H1 (cell line): Measurements from ENCODE around the gene EVC2.
A peak's percentile ranks its signal among the peaks of the same experiment; 100 is the strongest.

Experiments
- BRCA1 ChIP-seq: IDR thresholded peaks from 2 replicates; pipeline ENCODE4 v1.6.1; 2012; ENCODE audit warnings: low read depth, low read length, improper control_type of control experiment
- CREB1 ChIP-seq: IDR thresholded peaks from 2 replicates; pipeline ENCODE4 v1.6.1; 2012; ENCODE audit warnings: inconsistent platforms
- EP300 ChIP-seq, 2 experiments: IDR thresholded peaks; 1 replicate in 1 of 2; 2 replicates in 1 of 2; pipeline ENCODE4 v1.6.1; 2011 to 2012; ENCODE audit warnings: low read depth in 2 of 2, low read length in 2 of 2, mild to moderate bottlenecking in 2 of 2, borderline replicate concordance in 1 of 2, inconsistent platforms in 1 of 2, moderate library complexity in 1 of 2
- EZH2 ChIP-seq: fragments of 200-600 bp; sonication (generic); IDR thresholded peaks from 2 replicates; pipeline ENCODE4 v1.7.1; 2012; ENCODE audit warnings: low read depth, mild to moderate bottlenecking, moderate library complexity, low read length, inconsistent platforms; ENCODE audit not compliant: severe bottlenecking
- GABPA ChIP-seq: IDR thresholded peaks from 2 replicates; pipeline ENCODE4 v1.6.1; 2011; ENCODE audit warnings: mild to moderate bottlenecking, low read length, moderate library complexity, borderline replicate concordance; ENCODE audit not compliant: insufficient read depth
- HDAC6 ChIP-seq: IDR thresholded peaks from one replicate; pipeline ENCODE4 v1.7.1; 2012; ENCODE audit warnings: low read depth, mild to moderate bottlenecking, inconsistent platforms, low read length, moderate library complexity
- POLR2A ChIP-seq, 2 experiments: IDR thresholded peaks; 1 replicate in 1 of 2; 2 replicates in 1 of 2; pipeline ENCODE4 v1.6.1; 2011; ENCODE audit warnings: low read depth in 2 of 2, low read length in 2 of 2, mild to moderate bottlenecking in 2 of 2; ENCODE audit errors: control extremely low read depth in 1 of 2
- POLR2AphosphoS5 ChIP-seq: IDR thresholded peaks from 2 replicates; pipeline ENCODE4 v1.6.1; 2011; ENCODE audit warnings: low read depth, low read length
- RAD21 ChIP-seq, 2 experiments: IDR thresholded peaks in 1 of 2; conservative IDR thresholded peaks in 1 of 2; 2 replicates each; pipeline ENCODE4 v1.6.1; 2011; ENCODE audit warnings: low read depth in 2 of 2, low read length in 2 of 2, improper control_type of control experiment in 1 of 2, inconsistent platforms in 1 of 2, mild to moderate bottlenecking in 1 of 2, moderate library complexity in 1 of 2
- SP4 ChIP-seq: IDR thresholded peaks from 2 replicates; pipeline ENCODE4 v1.6.1; 2012; ENCODE audit warnings: low read length, inconsistent platforms
- TF ChIP-seq, protein P1 (sequence below), 3 experiments: IDR thresholded peaks; 1 replicate in 2 of 3; 2 replicates in 1 of 3; pipeline versions ENCODE4 v1.5.1 to v1.6.1; 2011; ENCODE audit warnings: low read length in 3 of 3, mild to moderate bottlenecking in 3 of 3, inconsistent platforms in 2 of 3, low read depth in 1 of 3, moderate library complexity in 1 of 3; ENCODE audit not compliant: insufficient read depth in 1 of 3; ENCODE audit errors: control extremely low read depth in 1 of 3
- TF ChIP-seq, protein P2 (sequence below): IDR thresholded peaks from 2 replicates; pipeline ENCODE4 v1.6.1; 2011; ENCODE audit warnings: low read length, improper control_type of control experiment
- TF ChIP-seq, protein P3 (sequence below): IDR thresholded peaks from 2 replicates; pipeline ENCODE4 v1.6.1; 2012; ENCODE audit warnings: inconsistent platforms

DNA sequence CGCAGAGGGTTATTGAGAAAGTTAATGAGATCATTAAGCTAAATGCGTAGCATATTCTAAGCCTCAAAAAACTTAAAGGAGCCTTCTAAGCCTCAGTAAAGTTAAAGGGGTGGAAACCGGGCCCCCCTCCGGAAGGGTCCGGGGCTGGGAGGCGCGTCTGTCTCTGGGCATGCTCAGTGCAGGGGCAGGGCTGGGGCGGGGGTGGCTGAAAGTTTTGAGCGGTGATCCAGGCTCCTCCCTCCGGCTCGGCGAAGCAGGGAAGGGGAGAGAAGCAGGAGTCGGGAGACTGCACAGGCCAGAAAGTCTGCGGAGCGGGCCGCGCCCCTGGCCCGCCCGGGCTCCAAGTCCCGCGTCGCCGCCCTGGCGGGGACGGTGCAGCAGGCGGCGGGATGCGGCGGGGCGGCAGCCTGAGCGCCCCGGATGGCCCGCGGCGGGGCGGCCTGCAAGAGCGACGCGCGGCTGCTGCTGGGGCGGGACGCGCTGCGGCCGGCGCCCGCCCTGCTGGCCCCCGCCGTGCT is 2.7 kb upstream of the EVC2 start, which contains the start of gene EVC:
- TF ChIP-seq, protein P1, sequence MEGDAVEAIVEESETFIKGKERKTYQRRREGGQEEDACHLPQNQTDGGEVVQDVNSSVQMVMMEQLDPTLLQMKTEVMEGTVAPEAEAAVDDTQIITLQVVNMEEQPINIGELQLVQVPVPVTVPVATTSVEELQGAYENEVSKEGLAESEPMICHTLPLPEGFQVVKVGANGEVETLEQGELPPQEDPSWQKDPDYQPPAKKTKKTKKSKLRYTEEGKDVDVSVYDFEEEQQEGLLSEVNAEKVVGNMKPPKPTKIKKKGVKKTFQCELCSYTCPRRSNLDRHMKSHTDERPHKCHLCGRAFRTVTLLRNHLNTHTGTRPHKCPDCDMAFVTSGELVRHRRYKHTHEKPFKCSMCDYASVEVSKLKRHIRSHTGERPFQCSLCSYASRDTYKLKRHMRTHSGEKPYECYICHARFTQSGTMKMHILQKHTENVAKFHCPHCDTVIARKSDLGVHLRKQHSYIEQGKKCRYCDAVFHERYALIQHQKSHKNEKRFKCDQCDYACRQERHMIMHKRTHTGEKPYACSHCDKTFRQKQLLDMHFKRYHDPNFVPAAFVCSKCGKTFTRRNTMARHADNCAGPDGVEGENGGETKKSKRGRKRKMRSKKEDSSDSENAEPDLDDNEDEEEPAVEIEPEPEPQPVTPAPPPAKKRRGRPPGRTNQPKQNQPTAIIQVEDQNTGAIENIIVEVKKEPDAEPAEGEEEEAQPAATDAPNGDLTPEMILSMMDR (IDR thresholded peaks at IDR 0.05; ENCODE audit: control extremely low read depth in 1 of 3, insufficient read depth in 1 of 3, low read depth in 1 of 3, low read length in 3 of 3), result no peak
- TF ChIP-seq EZH2 (no peak), HDAC6 (no peak), RAD21 (IDR thresholded peaks at IDR 0.05 in 1 of 2, conservative IDR thresholded peaks at IDR 0.05 in 1 of 2; ENCODE audit: low read depth in 2 of 2, low read length in 2 of 2) (no peak), POLR2A (IDR thresholded peaks at IDR 0.05; ENCODE audit: control extremely low read depth in 1 of 2, low read depth in 2 of 2, low read length in 2 of 2) (peak in 1 of 2 experiments; percentile 47; a peak in 1 of 3 replicates), EP300 (IDR thresholded peaks at IDR 0.05; ENCODE audit: borderline replicate concordance in 1 of 2, low read depth in 2 of 2, low read length in 2 of 2) (no peak), CREB1 (no peak), POLR2AphosphoS5 (no peak), GABPA (no peak), SP4 (no peak), BRCA1 (no peak)
- TF ChIP-seq, protein P2, sequence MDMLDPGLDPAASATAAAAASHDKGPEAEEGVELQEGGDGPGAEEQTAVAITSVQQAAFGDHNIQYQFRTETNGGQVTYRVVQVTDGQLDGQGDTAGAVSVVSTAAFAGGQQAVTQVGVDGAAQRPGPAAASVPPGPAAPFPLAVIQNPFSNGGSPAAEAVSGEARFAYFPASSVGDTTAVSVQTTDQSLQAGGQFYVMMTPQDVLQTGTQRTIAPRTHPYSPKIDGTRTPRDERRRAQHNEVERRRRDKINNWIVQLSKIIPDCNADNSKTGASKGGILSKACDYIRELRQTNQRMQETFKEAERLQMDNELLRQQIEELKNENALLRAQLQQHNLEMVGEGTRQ, result no peak
- TF ChIP-seq, protein P3, sequence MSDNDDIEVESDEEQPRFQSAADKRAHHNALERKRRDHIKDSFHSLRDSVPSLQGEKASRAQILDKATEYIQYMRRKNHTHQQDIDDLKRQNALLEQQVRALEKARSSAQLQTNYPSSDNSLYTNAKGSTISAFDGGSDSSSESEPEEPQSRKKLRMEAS, result 0 out of 2 replicates have a peak, but pooled peaks have one; percentile 2
